ENCODE measurements around the gene CCNY.

DNA sequence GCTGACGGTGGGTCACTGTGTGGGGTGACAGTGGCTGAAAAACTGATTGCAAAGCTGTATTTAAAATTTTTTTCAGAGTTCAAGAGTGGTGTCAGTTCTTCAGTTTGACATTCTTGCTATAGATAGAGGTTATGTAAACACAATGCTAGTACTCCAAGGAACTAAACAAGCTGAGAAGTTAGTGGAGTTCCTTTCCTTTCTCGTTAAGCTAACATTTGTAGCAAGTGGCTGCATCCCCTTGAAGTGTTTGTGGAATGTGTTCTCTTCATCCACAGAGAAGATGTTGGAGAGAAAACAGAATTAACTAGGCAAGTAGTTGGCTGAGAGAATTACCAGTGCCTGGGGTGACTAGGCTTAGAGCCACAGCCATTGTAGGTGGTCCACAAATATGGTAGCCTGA is 15.8 kb downstream of the CCNY start:
- TF ChIP-seq, protein P1, sequence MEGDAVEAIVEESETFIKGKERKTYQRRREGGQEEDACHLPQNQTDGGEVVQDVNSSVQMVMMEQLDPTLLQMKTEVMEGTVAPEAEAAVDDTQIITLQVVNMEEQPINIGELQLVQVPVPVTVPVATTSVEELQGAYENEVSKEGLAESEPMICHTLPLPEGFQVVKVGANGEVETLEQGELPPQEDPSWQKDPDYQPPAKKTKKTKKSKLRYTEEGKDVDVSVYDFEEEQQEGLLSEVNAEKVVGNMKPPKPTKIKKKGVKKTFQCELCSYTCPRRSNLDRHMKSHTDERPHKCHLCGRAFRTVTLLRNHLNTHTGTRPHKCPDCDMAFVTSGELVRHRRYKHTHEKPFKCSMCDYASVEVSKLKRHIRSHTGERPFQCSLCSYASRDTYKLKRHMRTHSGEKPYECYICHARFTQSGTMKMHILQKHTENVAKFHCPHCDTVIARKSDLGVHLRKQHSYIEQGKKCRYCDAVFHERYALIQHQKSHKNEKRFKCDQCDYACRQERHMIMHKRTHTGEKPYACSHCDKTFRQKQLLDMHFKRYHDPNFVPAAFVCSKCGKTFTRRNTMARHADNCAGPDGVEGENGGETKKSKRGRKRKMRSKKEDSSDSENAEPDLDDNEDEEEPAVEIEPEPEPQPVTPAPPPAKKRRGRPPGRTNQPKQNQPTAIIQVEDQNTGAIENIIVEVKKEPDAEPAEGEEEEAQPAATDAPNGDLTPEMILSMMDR (conservative IDR thresholded peaks at IDR 0.05; ENCODE audit: low read depth, low read length), result no peak
- TF ChIP-seq POLR2A (IDR thresholded peaks at IDR 0.05; ENCODE audit: low read depth, low read length), result no peak
- TF ChIP-seq RFX5 (IDR thresholded peaks at IDR 0.05; ENCODE audit: low read depth, low read length), result no peak
- TF ChIP-seq FOS (IDR thresholded peaks at IDR 0.05; ENCODE audit: low read depth, low read length), result no peak
